ENCODE results near the gene GSAP.

DNA sequence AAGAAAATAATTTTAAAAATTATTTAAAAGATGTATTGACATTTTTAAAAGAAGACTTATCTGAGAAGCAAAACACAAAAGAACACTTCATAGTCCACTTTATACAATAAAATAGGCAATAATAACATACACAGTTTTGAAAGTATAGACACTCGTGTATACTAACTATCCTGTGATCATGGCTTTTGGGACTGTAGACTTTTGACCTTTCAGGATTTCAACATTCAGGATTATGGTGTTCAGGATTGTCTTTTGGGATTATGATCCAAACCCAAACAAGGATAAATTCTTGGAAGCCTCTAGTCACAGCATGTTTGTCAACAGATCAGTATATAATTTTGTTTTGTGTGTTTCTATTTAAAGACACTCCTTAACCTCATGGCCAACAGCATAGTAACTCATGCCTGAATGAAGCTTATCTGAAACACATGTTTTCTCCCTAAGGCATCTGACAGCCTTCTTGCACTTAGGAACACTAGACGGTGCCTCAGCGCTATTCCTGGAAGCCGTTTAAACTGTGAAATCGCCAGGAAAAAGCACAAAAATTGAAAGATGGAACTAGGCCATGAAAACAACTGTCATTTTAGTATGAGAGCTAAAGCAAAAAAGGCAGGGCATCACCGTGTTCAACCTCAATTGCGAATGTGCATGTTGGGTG lies 29.9 kb downstream of the GSAP start:
- TF ChIP-seq, protein P1, sequence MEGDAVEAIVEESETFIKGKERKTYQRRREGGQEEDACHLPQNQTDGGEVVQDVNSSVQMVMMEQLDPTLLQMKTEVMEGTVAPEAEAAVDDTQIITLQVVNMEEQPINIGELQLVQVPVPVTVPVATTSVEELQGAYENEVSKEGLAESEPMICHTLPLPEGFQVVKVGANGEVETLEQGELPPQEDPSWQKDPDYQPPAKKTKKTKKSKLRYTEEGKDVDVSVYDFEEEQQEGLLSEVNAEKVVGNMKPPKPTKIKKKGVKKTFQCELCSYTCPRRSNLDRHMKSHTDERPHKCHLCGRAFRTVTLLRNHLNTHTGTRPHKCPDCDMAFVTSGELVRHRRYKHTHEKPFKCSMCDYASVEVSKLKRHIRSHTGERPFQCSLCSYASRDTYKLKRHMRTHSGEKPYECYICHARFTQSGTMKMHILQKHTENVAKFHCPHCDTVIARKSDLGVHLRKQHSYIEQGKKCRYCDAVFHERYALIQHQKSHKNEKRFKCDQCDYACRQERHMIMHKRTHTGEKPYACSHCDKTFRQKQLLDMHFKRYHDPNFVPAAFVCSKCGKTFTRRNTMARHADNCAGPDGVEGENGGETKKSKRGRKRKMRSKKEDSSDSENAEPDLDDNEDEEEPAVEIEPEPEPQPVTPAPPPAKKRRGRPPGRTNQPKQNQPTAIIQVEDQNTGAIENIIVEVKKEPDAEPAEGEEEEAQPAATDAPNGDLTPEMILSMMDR (conservative IDR thresholded peaks at IDR 0.05 in 1 of 2, IDR thresholded peaks at IDR 0.05 in 1 of 2; ENCODE audit: low read depth in 1 of 2, low read length in 2 of 2), result no peak
- no peak for TF ChIP-seq EZH2 (IDR thresholded peaks at IDR 0.05; ENCODE audit: low read length, missing control alignments)

Data from fibroblast of lung (primary cell).